PFSK-1 (cell line): ENCODE results near the gene TMX3.

ENCODE experiments used
- POLR2AphosphoS5 ChIP-seq: IDR thresholded peaks from 2 replicates; pipeline ENCODE4 v1.6.1; 2012; ENCODE audit warnings: low read depth, mild to moderate bottlenecking, control low read depth, low read length, moderate library complexity
- TAF1 ChIP-seq: IDR thresholded peaks from 2 replicates; pipeline ENCODE4 v1.6.1; 2012; ENCODE audit warnings: low read length, control low read depth, borderline replicate concordance; ENCODE audit not compliant: insufficient read depth

- TF ChIP-seq POLR2AphosphoS5 (no peak), TAF1 (no peak)
Measured at GRCh38 chr18:68723539-68723938, 8.6 kb upstream of the TMX3 start.
